Testis (tissue), 2 donors: Measurements from ENCODE around the gene LARGE1.

Experiments
- POLR2A ChIP-seq: fragments of 450-650 bp; IDR thresholded peaks from one replicate; pipeline ENCODE4 v1.6.1; 2017; ENCODE audit warnings: antibody characterized with exemption, mild to moderate bottlenecking, moderate library complexity
- TF ChIP-seq, protein P1 (sequence below), 3 experiments: fragments of 450-650 bp in 2 of 3; fragments of 200-600 bp in 1 of 3; sonication (generic) in 1 of 3; IDR thresholded peaks; one replicate each; pipeline ENCODE4 v1.5.1; 2016 to 2019; ENCODE audit warnings: antibody characterized with exemption in 3 of 3, mild to moderate bottlenecking in 2 of 3, moderate library complexity in 1 of 3

DNA sequence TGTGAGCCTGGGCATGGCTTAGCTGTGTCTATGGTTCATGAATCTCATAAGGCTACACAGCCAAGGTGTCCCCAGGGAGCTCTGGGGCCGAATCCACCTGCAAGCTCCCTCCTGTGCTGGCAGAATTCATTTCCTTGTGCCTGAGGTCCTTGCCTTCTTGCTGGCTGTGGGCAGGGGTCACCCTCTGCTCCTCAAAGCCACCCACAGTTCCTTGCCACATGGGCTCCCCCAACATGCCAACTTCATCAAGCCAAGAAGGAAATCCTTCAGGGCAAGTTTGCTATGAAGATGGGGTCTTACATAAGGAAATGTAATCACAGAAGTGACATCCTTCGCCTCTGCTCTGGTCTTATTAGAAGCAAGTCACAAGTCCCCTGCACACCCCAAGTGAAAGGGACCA is 24.8 kb downstream of the LARGE1 start:
- TF ChIP-seq, protein P1, sequence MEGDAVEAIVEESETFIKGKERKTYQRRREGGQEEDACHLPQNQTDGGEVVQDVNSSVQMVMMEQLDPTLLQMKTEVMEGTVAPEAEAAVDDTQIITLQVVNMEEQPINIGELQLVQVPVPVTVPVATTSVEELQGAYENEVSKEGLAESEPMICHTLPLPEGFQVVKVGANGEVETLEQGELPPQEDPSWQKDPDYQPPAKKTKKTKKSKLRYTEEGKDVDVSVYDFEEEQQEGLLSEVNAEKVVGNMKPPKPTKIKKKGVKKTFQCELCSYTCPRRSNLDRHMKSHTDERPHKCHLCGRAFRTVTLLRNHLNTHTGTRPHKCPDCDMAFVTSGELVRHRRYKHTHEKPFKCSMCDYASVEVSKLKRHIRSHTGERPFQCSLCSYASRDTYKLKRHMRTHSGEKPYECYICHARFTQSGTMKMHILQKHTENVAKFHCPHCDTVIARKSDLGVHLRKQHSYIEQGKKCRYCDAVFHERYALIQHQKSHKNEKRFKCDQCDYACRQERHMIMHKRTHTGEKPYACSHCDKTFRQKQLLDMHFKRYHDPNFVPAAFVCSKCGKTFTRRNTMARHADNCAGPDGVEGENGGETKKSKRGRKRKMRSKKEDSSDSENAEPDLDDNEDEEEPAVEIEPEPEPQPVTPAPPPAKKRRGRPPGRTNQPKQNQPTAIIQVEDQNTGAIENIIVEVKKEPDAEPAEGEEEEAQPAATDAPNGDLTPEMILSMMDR (IDR thresholded peaks at IDR 0.05): no peak
- no peak for TF ChIP-seq POLR2A
